GM23338 (cell line): ENCODE data around the gene UNC13A. TPM values are rescaled to one million over a fixed set of nuclear protein-coding genes. Genes with fewer than 3 reads are reported as not detected.

Experiments used
- ATAC-seq: fragments of 200-7000 bp; cut with Tn5 transposase; 3 replicates; pipeline ENCODE4 v1.9.1; 2020
- DNase-seq: peaks from one replicate; pipeline ENCODE4 v3.0.0-alpha.2; 2015; ENCODE audit warnings: low spot score
- H2AFZ ChIP-seq: fragments of 200-600 bp; sonication (generic); 2 replicates; pipeline ENCODE4 v1.8.0; 2016; ENCODE audit warnings: antibody characterized with exemption, mild to moderate bottlenecking, moderate library complexity
- H3F3A ChIP-seq: fragments of 200-600 bp; sonication (generic); replicated peaks from 2 replicates; pipeline ENCODE4 v1.8.0; 2017; ENCODE audit warnings: antibody characterized with exemption, mixed run types, low read depth
- H3K27ac ChIP-seq: fragments of 200-600 bp; sonication (generic); 2 replicates; pipeline ENCODE4 v1.6.1; 2016; ENCODE audit warnings: low read depth
- H3K27me3 ChIP-seq: fragments of 200-600 bp; sonication (generic); 2 replicates; pipeline ENCODE4 v1.8.0; 2016; ENCODE audit warnings: mild to moderate bottlenecking, mixed run types, moderate library complexity; ENCODE audit not compliant: insufficient read depth
- H3K36me3 ChIP-seq: fragments of 200-600 bp; sonication (generic); 2 replicates; pipeline ENCODE4 v1.8.0; 2016; ENCODE audit warnings: mild to moderate bottlenecking; ENCODE audit not compliant: insufficient read depth
- H3K4me1 ChIP-seq: fragments of 200-600 bp; sonication (generic); 2 replicates; pipeline ENCODE4 v1.8.0; 2016; ENCODE audit warnings: mild to moderate bottlenecking, moderate library complexity; ENCODE audit not compliant: insufficient read depth
- H3K4me2 ChIP-seq: fragments of 200-600 bp; sonication (generic); 2 replicates; pipeline ENCODE4 v1.7.1; 2017; ENCODE audit warnings: mixed run types
- H3K4me3 ChIP-seq: fragments of 200-600 bp; sonication (generic); 2 replicates; pipeline ENCODE4 v1.6.1; 2016; ENCODE audit warnings: mixed run types
- H3K79me2 ChIP-seq: fragments of 200-600 bp; sonication (generic); replicated peaks from 2 replicates; pipeline ENCODE4 v1.8.0; 2017; ENCODE audit warnings: mild to moderate bottlenecking; ENCODE audit not compliant: insufficient read depth
- H3K9me2 ChIP-seq: fragments of 200-600 bp; sonication (generic); 2 replicates; pipeline ENCODE4 v1.8.0; 2017; ENCODE audit not compliant: insufficient read depth
- H4K20me1 ChIP-seq: fragments of 200-600 bp; sonication (generic); replicated peaks from 2 replicates; pipeline ENCODE4 v1.8.0; 2017; ENCODE audit warnings: mild to moderate bottlenecking; ENCODE audit not compliant: insufficient read depth
- H3K27ac Mint-ChIP-seq: 2 replicates; pipeline ENCODE4 v1.8.0; 2020; ENCODE audit warnings: inconsistent platforms, mild to moderate bottlenecking, moderate library complexity, mixed read lengths
- H3K27me3 Mint-ChIP-seq: 3 replicates; pipeline ENCODE4 v1.8.0; 2022; ENCODE audit warnings: low read depth, mild to moderate bottlenecking, moderate library complexity, mixed read lengths, inconsistent platforms; ENCODE audit not compliant: insufficient read depth, poor library complexity
- H3K36me3 Mint-ChIP-seq: 3 replicates; pipeline ENCODE4 v1.8.0; 2021; ENCODE audit warnings: low read depth, mild to moderate bottlenecking, inconsistent platforms, moderate library complexity, mixed read lengths
- H3K4me1 Mint-ChIP-seq: 3 replicates; pipeline ENCODE4 v1.8.0; 2020; ENCODE audit warnings: mild to moderate bottlenecking, inconsistent platforms, mixed read lengths
- H3K4me3 Mint-ChIP-seq: 3 replicates; pipeline ENCODE4 v1.8.0; 2021; ENCODE audit warnings: moderate library complexity, mild to moderate bottlenecking, inconsistent platforms, mixed read lengths
- H3K9me3 Mint-ChIP-seq: 3 replicates; pipeline ENCODE4 v1.8.0; 2020; ENCODE audit warnings: moderate library complexity, mild to moderate bottlenecking, inconsistent platforms, mixed read lengths
- CREB1 ChIP-seq: fragments of 250-450 bp; sonication (Bioruptor Pico); IDR thresholded peaks from 2 replicates; pipeline ENCODE4 v1.5.0; 2020; ENCODE audit warnings: low read depth, mild to moderate bottlenecking, moderate library complexity
- ETS1 ChIP-seq: IDR thresholded peaks from 2 replicates; pipeline ENCODE4 v1.6.1; 2016; ENCODE audit warnings: antibody characterized with exemption
- EZH2 ChIP-seq: fragments of 200-600 bp; sonication (generic); IDR thresholded peaks from one replicate; pipeline ENCODE4 v1.8.0; 2017; ENCODE audit warnings: antibody characterized with exemption, mild to moderate bottlenecking, low read depth; ENCODE audit not compliant: unreplicated experiment
- EZH2phosphoT487 ChIP-seq: fragments of 200-600 bp; sonication (generic); IDR thresholded peaks from one replicate; pipeline ENCODE4 v1.8.1; 2018; ENCODE audit warnings: antibody characterized with exemption; ENCODE audit not compliant: unreplicated experiment
- JUNB ChIP-seq: IDR thresholded peaks from one replicate; pipeline ENCODE4 v1.6.1; 2016; ENCODE audit warnings: antibody characterized with exemption; ENCODE audit not compliant: unreplicated experiment
- NANOG ChIP-seq: IDR thresholded peaks from 2 replicates; pipeline ENCODE4 v1.6.1; 2016; ENCODE audit warnings: antibody characterized with exemption, borderline replicate concordance
- POLR2AphosphoS5 ChIP-seq: IDR thresholded peaks from 2 replicates; pipeline ENCODE4 v1.6.1; 2016; ENCODE audit warnings: antibody characterized with exemption, low read depth
- STAT1 ChIP-seq: IDR thresholded peaks from one replicate; pipeline ENCODE4 v1.6.1; 2016; ENCODE audit warnings: antibody characterized with exemption; ENCODE audit not compliant: unreplicated experiment
- ZNF114 ChIP-seq: fragments of 250-450 bp; sonication (Bioruptor Pico); IDR thresholded peaks from 2 replicates; pipeline ENCODE4 v1.5.0; 2020; ENCODE audit warnings: mild to moderate bottlenecking, moderate library complexity
- ZNF331 ChIP-seq: fragments of 250-450 bp; sonication (Bioruptor Pico); IDR thresholded peaks from 2 replicates; pipeline ENCODE4 v1.5.0; 2020; ENCODE audit warnings: low read depth, mild to moderate bottlenecking, moderate library complexity
- ZNF462 ChIP-seq: fragments of 250-450 bp; sonication (Bioruptor Pico); IDR thresholded peaks from 2 replicates; pipeline ENCODE4 v1.5.0; 2020; ENCODE audit warnings: mild to moderate bottlenecking, moderate library complexity
- polyA plus RNA-seq: library from polyadenylated mRNA; unstranded; fragments of >200 nt; fragmentation: Nextera tagmentation; extraction: Ambion mirVana; gene quantifications from 2 replicates; pipeline ENCODE4 v1.2.1, GENCODE V29; 2016
- total RNA-seq: library from RNA; depleted of rRNA; stranded (reverse); fragments of >200 nt; shearing (Covaris generic); gene quantifications from 2 replicates; pipeline ENCODE4 v1.2.3, GENCODE V29; 2014
- TF ChIP-seq, protein P1 (sequence below), 2 experiments: fragments of 200-600 bp in 1 of 2; sonication (generic) in 1 of 2; conservative IDR thresholded peaks; 2 replicates each; pipeline versions ENCODE4 v1.5.1 to v1.6.1; 2016 to 2017; ENCODE audit warnings: antibody characterized with exemption in 2 of 2, low read depth in 2 of 2, mild to moderate bottlenecking in 2 of 2, moderate library complexity in 1 of 2
- TF ChIP-seq, protein P2 (sequence below): IDR thresholded peaks from one replicate; pipeline ENCODE4 v1.6.1; 2018; ENCODE audit warnings: antibody characterized with exemption; ENCODE audit not compliant: unreplicated experiment

The UNC13A gene
- total and polyA plus RNA-seq, 2 experiments from 2014 or later = 9.5 to 30.4 TPM

DNA sequence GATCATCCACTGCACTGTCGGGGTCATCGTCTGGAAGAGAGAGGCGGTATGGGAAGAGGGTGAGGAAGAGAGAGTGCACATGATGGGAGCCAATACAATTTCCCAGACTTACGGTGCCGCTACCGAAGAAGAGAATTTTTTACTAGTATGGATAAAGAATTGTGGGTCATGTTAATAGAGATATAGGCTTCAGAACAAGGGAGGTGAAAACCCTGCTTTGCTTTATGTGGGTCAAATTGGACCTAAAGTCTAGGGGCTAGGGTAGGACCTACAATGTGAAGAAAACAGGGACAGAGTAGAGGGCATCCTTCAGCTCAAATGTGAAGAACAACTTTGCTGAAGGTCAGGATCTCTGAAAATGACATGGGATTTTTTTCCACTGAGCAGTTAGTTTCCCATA lies 29.9 kb downstream of the UNC13A start:
- DNase-seq (no peak), ATAC-seq (no peak)
- H3K27me3 ChIP-seq = no peaks in the 10 kb centered on the region
- no peaks in the 10 kb centered on the region for H3K9me2 ChIP-seq
- H4K20me1 ChIP-seq = peaks cover 10% of the 10 kb centered on the region
- peaks cover 4% of the 10 kb centered on the region for H3K36me3 ChIP-seq
- H3F3A ChIP-seq = no peaks in the 10 kb centered on the region
- H3K27ac Mint-ChIP-seq = no peak overlapping the region
- H3K4me1 Mint-ChIP-seq = peaks cover 5% of the 10 kb centered on the region; the same call in 2 of the 3 replicates
- H3K9me3 Mint-ChIP-seq = peaks cover 5% of the 10 kb centered on the region; the same call in 2 of the 3 replicates
- H3K27ac ChIP-seq = no peak overlapping the region
- H3K4me3 Mint-ChIP-seq = no peak overlapping the region
- peaks cover 12% of the 10 kb centered on the region for H3K27me3 Mint-ChIP-seq
- H3K79me2 ChIP-seq = no peaks in the 10 kb centered on the region
- no peaks in the 10 kb centered on the region for H3K4me1 ChIP-seq
- TF ChIP-seq EZH2 (no peak), JUNB (no peak), ZNF331 (CRISPR knock-in tag) (no peak), STAT1 (no peak), NANOG (no peak), CREB1 (CRISPR knock-in tag) (no peak), POLR2AphosphoS5 (no peak), ZNF462 (CRISPR knock-in tag) (no peak), ETS1 (no peak), EZH2phosphoT487 (no peak), ZNF114 (no peak)
- TF ChIP-seq, protein P1, sequence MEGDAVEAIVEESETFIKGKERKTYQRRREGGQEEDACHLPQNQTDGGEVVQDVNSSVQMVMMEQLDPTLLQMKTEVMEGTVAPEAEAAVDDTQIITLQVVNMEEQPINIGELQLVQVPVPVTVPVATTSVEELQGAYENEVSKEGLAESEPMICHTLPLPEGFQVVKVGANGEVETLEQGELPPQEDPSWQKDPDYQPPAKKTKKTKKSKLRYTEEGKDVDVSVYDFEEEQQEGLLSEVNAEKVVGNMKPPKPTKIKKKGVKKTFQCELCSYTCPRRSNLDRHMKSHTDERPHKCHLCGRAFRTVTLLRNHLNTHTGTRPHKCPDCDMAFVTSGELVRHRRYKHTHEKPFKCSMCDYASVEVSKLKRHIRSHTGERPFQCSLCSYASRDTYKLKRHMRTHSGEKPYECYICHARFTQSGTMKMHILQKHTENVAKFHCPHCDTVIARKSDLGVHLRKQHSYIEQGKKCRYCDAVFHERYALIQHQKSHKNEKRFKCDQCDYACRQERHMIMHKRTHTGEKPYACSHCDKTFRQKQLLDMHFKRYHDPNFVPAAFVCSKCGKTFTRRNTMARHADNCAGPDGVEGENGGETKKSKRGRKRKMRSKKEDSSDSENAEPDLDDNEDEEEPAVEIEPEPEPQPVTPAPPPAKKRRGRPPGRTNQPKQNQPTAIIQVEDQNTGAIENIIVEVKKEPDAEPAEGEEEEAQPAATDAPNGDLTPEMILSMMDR (conservative IDR thresholded peaks at IDR 0.05; ENCODE audit: low read depth in 2 of 2) = no peak
- TF ChIP-seq, protein P2, sequence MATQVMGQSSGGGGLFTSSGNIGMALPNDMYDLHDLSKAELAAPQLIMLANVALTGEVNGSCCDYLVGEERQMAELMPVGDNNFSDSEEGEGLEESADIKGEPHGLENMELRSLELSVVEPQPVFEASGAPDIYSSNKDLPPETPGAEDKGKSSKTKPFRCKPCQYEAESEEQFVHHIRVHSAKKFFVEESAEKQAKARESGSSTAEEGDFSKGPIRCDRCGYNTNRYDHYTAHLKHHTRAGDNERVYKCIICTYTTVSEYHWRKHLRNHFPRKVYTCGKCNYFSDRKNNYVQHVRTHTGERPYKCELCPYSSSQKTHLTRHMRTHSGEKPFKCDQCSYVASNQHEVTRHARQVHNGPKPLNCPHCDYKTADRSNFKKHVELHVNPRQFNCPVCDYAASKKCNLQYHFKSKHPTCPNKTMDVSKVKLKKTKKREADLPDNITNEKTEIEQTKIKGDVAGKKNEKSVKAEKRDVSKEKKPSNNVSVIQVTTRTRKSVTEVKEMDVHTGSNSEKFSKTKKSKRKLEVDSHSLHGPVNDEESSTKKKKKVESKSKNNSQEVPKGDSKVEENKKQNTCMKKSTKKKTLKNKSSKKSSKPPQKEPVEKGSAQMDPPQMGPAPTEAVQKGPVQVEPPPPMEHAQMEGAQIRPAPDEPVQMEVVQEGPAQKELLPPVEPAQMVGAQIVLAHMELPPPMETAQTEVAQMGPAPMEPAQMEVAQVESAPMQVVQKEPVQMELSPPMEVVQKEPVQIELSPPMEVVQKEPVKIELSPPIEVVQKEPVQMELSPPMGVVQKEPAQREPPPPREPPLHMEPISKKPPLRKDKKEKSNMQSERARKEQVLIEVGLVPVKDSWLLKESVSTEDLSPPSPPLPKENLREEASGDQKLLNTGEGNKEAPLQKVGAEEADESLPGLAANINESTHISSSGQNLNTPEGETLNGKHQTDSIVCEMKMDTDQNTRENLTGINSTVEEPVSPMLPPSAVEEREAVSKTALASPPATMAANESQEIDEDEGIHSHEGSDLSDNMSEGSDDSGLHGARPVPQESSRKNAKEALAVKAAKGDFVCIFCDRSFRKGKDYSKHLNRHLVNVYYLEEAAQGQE = no peak
- H3K36me3 Mint-ChIP-seq = peaks cover 70% of the 10 kb centered on the region
- H3K4me3 ChIP-seq = no peak overlapping the region
- H2AFZ ChIP-seq = no peak overlapping the region
- no peak overlapping the region for H3K4me2 ChIP-seq
